Measurements from ENCODE around the gene RNF125.
A peak's percentile ranks its signal among the peaks of the same experiment; 100 is the strongest.
"Not testable (repeated sequence)": the region's sequence is repeated elsewhere in the genome, so short reads cannot be mapped to it uniquely, and the experiment has no call there.

Gene RNF125

DNA sequence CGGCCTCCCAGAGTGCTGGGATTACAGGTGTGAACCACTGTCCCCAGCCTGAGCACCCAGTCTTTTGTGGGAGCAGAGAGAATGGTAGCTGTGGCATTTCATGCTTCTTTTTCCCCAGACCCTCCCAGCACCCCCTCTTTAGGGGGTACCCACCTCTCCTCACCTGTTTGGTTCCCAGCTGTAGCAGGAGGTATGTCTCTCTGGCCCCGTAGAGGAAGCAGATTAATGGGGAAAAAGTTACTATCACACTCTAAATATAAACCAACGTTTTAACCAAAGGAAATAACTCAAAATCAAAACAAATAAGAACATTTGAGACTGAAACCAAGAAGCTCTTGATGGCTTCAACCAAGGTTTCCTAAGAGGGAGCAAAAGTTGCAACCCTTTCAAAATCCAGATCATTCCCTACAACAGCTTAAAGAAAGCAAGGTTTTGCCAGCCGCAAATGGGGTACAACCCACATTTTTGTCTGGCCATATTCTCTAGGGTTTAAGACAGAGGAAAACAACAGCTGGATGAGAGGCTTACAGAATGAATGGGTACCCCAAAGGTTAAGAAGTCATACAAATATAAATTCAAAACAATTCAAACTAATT lies 8.0 kb downstream of the RNF125 start:
- DNase-seq, result no peak

DNA sequence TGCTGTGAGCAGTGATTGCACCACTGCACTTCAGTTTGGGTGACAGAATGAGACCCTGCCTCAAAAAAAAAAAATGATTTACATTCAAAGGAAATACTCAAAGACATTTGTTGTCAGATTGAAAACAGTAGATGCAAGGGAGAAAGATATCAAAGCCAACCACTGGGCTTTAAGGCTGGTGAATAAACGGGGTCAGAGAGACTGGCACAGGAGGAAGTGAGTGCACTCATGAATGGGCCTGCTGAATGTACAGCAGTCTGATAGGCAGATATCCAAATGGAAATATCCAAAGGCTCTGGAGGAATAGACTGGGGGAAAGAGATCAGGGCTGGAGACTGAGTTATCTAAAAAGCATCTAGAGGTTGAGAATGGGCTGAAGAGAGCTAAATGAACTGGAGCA lies 10.9 kb downstream of the RNF125 start:
- DNase-seq, result no peak

DNA sequence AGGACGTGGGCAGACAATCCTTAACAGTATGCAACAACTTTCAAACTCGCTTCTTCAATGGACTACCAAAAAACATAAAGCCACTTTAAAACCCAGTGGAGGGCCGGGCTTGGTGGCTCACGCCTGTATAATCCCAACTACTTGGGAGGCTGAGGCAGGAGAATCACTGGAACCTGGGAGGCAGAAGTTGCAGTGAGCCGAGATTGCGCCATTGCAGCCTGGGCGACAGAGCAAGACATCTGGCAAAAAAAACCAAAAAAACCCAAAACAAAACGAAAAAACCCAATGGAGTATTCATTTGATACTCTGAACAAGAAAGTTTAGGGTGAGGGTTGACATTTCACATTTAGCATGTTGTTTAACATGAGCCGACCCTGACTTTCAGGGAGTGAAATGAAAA lies 14.0 kb downstream of the RNF125 start:
- DNase-seq, result no peak

DNA sequence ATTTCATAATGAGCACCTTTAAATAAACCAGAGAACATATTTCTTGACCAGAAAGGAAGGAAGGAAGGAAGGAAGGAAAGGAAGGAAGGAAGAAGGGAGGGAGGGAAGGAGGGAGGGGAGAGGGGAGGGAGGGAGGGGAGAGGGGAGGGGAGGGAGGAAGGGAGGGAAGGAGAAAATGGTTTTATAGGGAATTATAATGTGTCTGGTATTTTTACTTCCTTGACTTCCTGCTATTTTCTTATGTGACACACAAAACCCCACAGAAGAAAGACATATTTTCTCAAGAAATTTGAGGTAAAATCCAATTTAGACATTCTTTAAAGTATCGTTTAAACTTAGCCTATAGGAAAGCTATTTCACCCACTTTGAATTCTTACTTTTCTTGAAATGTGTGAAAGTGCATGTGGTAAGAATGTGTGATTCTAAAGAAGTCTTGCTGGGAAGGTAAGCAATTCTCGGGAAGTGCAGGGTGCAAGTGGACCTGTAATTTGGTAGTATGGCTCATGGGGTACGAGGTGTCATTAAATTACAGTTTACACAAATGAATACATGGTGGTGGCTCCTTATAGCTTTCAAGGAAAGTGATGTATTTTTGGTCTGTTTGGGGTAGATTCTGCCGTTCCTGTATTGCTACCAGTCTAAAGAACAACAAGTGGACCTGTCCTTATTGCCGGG lies 18.0 kb downstream of the RNF125 start:
- no peak for DNase-seq

DNA sequence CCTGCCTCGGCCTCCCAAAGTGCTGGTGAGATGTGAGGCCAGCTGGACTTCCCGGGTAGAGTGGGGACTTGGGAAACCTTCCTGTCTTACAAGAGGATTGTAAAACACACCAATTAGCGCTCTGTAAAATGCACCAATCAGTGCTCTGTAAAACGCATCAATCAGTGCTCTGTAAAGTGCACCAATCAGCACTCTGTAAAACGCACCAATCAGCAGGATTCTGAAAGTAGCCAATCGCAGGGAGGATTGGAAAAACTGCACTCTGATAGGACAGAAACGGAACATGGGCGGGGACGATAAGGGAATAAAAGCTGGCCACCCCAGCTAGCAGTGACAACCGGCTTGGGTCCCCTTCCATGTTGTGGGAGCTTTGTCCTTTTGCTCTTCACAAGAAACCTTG lies 19.0 kb downstream of the RNF125 start:
- no peak for DNase-seq

DNA sequence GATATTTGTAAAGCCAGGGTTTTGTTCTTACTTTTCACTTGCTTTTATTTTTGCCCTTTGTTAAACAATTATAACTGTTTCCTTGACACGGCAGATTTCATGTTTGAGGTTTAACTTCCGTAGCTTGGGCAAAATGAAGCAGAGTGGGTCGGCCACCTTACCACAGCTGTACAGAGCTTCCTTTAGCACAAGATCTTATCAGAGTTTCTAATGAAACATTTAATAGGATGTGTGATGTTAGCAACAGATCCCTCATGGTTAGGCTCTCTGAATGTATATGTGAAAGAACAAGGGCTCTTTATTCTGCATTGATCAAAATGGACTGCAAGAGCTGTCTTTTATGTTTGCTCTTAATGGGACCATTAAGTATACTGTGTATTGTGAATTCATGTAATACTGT lies 22.3 kb downstream of the RNF125 start:
- DNase-seq, result peak in 1 of 2 donors; percentile 94

DNA sequence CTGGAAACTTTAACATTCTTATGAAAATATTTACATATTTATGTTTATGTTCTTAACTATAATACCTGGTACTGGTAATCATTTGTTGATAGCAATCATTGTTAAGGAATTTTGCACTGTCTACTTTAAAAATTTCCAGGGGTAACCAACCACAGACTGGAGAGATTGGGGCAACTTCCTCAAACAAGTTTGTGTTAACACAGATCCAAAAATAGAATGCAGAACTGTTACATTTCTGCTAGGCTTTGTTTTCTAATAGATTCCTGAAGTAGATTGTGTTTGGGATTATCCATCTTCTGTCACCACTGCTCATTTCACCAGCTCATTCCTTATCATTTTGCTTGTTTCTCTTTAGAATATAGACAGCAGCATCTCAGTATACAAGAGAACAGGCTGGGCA lies 23.7 kb downstream of the RNF125 start:
- DNase-seq, result peak in 1 of 2 donors; percentile 65

DNA sequence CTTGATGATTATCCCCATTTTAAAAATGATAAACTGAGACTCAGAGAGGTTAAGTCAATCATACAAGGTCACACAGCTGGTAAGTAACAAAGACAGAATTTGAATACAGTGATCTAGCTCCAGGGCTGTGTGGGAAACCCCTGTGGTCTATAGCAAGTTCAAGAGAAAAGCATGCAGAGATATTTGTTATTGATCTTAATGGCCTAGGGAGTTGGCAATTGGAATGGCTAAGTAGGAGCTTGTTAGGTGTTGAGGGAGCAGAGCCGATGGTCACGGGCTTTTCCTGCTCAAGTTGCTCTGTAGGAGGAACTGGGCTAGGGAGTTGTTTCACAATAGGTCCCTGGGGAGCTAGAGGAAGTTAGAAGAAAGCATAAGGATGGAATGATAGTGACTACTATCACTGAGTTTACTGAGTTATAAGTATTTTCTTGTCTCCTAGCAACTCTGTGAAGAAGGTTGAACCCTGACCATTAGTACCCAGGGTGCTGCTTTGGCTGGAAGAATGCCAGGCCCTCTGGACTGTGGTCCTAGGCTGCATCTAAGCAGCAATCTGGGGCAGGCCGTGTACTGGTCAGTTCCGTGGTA lies 30.0 kb downstream of the RNF125 start:
- DNase-seq, result peak in 1 of 2 donors; percentile 38

DNA sequence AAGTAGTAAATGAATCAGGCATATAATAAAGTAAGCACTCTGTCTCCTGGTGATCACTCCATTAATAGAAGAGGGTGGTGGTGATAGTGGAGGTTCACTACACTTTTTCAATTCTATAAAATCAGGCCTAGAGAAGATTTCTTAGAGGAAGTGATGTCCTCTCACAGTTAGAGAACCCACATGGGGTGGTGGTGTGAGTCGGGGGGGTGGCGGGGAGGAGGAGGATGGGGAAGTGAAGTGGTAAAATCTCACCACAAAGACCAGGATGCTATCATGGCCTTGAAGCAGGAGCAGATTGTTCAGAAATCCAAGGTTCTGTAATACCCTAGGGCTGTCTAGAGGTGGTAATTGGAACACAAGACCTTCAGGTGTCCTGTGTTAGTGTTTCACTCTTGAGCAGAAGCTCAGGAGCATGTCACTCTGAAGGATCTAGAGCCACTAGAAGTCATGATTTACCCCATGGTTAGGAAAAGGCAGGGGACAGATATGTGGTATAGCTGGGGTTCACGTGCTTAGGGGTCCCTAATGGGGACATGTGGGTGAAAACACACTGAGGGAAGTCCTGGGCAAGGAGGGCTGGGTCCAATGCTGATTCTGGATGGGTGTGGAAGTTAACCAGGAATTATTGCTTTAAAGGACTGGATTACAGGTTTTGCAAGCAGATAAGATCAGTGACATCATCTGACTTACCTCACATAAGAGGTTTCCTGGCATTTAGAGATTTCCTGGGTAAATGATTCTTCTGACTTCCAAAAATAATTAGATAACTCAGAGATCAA lies 31.0 kb downstream of the RNF125 start:
- peak; percentile 8 to 65 for DNase-seq

DNA sequence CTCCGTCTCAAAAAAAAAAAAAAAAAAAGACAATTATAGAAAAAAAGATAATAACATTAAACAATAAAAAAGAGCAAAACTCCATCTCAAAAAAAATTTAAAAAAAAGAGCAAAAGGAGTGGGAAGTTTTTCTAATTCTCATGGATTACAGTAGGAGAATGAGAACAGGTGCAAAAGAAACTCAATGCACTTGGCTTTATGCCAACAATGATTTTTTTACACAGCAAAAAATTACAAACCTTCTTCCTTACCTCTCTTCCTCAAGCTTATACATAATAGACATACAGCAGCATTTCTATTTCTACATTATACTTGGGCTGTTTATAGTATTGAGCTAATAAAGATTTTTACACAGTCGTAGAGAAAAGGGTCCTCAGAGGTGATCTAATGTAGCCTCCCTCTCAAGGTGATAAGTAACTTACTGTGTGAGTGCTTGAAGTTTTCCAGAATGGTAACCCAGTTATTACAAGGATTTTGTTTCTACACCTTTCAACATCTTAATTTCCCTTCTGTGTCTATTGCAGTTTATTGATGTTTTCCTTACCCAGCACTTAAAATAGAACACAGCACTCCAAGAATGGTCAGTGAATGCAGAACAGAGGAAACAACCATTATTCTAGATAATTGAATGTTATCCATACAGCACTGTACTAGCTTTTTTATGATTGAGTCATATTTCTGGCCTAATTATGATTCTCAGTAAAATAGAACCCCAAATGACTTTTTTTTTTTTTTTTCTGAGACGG lies 38.2 kb downstream of the RNF125 start:
- DNase-seq, result no peak

DNA sequence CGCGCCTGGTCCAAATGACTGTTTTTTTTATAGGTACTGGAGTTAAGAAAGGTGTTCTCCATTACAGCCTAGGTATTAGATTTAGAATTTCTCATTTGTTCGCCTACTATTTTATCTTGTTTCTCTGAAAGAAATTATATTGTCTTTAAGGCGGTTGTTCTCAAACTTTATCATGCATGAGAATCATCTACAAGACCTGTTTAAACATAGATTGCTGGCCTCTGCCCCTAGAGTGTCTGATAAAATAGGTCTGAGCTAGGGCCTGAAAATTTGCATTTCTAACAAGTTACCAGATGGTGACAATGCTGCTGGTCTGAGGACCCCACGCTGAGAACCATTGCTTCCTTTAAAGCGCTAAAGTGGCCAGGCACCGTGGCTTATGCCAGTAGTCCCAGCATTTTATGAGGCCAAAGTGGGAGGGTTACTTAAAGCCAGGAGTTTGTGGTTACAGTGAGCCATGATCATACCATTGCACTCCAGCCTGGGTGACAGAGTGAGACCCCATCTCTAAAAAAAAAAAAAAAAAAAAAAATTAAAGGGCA lies 39.1 kb downstream of the RNF125 start:
- no peak for DNase-seq

DNA sequence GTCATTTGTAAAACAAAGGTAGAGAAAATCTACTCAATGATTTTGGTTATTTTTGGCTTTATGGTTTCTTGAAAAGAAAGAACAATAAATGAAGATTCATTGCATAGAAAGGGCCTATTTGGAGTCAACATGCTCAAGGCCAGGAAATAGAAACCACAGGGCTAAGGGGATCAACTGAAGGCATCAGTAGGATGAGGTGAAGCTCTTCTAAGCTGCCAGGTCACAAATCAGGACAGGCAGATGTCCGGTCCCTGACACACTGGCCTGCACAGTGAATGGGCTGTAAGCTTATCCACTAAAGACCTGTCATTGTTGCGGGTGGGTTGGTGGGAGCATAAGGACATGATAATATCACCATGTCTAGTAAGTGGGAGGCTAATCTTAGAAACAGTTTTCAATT lies 41.4 kb downstream of the RNF125 start:
- DNase-seq, result no peak

DNA sequence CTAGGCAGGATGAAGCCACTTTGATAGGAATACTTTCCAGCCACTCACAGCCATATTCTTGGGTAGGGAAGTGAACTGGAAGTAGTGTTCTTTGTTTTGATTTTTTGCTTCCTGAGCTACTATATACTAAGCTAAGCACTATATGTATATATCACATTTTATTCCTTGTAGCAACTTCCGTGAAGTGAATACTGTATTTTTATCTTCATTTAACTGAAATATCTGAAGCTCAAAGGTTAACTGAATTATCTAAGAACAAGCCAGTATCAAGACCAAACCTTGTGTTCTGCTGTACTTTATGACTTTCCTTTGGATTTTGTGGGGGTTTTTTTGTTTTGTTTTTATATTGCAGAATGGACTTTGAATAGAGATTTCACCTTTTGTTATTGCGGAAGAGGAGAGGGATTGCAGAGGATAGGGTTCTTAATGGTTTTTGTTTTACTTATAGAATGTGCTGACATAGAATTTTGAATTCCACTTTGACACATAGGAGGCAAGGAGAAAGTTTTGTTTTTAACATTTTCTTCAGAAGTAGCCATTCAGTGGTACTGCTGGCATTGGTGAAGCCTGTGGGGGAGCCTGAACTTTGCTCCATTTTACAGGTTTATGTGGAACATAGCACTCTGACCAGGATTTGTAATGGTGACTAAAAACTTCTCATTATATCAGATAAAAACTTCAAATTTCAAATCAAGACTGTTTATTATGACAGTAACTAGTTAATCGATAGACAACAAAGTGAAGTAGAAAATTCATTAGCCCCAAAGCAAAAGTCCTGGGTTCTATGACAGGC lies 48.9 kb downstream of the RNF125 start:
- DNase-seq, result no peak

DNA sequence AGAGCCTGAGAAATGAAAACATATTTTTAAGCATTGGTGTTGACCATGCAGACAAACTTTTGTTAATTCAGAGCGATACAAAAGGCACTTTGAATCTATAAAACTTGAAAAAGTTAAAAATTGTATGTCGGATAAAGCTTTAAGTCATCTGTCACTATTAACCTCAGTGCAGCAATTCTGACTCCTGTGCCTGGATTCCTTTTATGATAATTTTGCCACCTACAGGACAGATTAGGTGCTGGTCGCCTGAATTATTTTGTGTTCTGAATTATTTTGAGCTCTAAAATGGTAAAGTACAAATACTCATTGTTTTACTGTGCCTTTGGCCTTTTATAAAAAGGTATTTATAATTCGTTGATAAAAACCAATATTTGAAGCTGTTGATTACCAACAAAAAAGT lies 53.7 kb downstream of the RNF125 start:
- peak in 1 of 2 donors; percentile 47 for DNase-seq

DNA sequence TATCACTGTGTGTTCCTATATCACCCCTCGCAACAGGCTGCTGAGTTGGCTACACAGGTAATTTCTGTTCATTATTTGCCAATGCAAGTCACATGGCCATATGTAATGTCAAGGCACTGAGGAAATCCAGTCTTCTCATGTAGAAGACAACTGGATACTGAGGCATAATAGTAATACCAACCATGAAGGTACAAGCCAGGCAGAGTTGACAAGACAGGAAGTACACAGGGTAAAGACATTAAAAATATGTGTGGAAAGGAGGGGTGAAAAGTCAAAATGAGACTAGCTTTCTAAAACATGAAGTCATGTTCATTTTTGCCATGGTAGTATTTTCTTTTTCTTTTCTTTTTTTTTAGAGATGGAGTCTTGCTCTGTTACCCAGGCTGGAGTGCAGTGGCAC lies 55.6 kb downstream of the RNF125 start:
- no peak for DNase-seq

DNA sequence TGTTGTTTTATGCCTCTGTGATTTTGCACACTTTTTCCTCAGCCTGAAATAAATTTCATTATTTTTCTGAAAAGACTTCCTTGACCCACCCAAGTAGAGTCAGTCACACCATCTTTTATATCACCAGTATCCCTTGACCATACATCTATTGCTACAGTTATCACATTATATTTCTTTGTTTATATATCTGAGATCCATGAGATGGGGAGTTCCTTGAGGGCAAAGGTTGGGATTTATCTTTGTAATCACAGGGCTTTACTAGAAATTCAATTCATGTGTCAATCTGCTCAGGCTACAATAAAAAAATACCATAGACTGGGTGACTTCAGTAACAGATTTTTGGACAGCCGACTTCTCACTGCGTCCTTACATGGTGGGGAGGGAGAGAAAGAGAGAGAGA lies 60.2 kb downstream of the RNF125 start:
- DNase-seq, result no peak

DNA sequence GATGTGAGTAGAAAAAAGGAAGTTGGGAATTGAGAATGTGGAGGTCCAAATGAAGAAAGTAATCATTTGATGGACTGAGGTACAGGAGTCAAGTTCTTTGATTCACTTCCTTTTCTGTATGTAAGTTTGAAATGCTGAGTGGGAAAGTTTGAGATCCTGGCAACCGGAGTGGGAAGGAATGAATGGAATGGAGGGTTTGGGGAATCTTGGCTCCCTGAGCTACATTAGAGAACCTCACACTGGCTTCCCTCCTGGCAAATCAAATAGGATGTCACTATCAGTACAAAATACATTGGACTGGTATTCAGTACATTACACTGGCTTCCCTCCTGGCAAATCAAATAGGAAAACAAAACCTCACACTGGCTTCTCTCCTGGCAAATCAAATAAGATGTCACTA lies 63.3 kb downstream of the RNF125 start:
- no peak for DNase-seq

DNA sequence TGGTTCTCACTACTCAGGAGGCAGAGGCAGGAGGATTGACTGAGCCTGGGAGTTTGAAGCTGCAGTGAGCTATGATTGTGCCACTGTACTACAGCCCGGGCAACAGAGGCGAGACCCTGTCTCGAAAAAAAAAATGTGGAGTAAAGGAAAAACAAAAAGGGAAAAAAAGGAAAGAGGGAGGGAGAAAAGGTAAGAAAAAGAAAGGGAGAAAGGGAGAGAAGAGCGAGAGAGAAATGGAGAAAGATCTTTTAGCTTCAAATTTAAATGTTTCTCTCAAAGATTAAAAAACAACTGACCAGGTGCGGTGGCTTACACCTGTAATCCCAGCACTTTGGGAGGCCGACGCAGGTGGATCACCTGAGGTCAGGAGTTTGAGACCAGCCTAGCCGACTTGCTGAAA lies 65.2 kb downstream of the RNF125 start:
- no peak for DNase-seq

DNA sequence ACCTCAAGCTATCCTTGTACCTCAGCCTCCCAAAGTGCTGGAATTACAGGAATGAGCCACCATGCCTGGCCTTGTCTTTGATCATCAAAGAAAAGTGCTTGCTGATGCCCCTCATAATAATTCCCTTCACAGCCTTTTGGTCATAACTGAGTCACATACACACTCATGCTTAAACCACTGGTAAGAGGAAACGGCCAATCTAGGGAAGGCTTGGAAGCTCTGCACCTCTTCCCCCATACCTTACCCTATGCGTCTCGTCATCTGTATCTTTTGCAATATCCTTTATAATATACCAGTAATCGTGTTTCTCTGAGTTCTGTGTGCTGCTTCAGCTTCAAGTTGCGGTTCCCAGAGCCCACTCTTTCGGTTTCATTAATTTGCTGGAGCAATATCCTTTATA lies 68.3 kb downstream of the RNF125 start:
- DNase-seq, result no peak

DNA sequence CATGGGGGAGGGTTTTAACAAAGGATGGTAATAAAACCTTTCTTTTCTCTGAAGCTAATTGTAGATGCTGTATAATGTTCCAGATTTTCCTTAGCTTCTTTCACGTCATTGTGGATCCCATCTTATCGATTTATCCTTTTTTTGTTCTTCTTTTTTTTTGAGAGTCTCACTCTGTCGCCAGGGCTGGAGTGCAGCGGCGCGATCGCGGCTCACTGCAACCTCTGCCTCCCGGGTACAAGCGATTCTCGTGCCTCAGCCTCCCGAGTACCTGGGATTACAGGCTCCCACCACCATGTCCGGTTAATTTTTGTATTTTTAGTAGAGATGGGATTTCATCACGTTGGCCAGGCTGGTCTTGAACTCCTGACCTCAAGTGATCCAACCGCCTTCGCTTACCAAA lies 72.2 kb downstream of the RNF125 start:
- DNase-seq, result not testable (repeated sequence)

DNA sequence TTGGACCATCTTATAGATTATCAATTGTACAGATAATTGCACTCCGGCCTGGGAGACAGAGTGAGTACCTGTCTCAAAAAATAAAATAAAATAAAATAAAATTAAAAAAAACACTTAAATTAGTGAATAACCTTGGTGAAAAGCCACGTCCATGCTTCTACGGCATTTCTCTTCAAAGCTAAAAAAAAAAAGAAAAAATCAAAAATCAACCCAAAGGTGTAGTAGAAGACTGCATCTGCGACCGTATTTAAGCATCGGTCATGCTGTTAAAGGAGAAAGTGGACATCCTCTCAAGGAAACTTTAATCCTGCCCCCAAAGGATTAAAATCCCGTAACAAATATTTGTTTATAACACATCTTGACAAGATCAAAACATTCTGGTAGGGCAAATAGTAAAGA lies 72.7 kb downstream of the RNF125 start:
- DNase-seq, result no peak
